Activated T-cell treated with anti-CD3 and anti-CD28 coated beads, Interleukin-2, amount 50 U/mL, for 1 hour (primary cell): ENCODE results near the gene EXD2.
"Not testable (repeated sequence)": the region's sequence is repeated elsewhere in the genome, so short reads cannot be mapped to it uniquely, and the experiment has no call there.

Experiments
- DNase-seq: peaks from one replicate; pipeline ENCODE4 v3.0.0-alpha.2; 2020

Gene EXD2

DNA sequence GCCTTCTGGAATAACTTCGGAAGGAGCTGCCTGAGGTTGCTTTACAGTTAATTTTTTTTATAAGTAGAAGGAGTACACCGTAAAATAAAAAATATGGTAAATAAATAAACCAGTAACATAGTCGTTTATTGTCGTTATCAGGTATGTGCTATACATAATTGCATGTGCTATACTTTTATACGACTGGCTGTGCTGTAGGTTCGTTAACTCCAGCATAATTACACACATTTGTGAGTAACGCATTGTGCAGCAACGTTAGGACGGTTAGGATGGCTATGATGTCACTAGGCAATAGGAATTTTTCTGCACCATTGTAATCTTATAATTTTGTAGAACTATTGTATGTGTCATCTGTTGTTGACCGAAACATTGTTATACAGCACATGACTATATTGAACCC is 8.5 kb downstream of the EXD2 start:
- DNase-seq: no peak

DNA sequence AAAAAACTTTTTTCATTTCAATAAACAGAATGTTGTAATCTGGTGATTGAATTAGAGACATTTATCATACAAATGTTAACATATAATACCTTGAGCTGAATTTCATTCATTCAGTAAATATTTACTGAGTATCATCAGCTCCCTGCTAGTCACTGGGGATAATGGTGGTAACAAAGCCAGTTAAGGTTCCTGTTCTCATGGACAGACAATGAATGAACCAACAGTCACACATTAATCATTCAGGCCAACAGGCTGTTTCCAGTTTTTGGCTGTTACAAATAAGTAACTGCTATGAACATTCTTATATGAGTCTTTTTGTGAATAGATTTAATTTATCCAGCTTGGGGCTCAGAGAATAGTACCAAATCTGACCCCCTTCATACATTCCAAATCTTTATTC is 13.5 kb downstream of the EXD2 start:
- no peak for DNase-seq

DNA sequence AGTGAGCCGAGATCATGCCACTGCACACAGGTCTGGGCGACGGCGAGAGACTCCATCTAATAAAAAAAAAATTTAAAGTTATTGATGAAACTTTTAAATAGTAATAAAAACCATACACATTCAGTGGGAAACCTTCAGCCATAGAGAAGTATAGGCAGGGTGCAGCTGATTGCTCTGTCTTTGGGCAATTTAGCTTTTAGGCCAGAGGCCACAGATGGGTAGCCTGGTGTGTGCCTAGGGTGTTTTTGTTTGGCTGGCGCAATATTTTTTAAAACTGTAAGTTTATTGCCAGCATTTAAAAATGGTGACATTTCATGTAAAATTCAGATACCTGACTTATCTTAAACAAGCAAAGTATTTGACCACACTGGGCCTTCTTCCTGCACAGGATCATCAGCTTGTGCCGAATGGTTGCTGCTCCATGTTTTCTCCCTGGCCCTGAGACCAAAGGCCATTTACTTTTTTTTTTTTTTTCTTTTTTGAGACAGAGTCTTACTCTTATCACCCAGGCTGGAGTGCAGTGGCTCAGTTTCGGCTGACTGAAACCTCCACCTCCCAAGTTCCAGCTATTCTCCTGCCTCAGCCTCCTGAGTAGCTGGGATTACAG is 16.2 kb downstream of the EXD2 start:
- no peak for DNase-seq

DNA sequence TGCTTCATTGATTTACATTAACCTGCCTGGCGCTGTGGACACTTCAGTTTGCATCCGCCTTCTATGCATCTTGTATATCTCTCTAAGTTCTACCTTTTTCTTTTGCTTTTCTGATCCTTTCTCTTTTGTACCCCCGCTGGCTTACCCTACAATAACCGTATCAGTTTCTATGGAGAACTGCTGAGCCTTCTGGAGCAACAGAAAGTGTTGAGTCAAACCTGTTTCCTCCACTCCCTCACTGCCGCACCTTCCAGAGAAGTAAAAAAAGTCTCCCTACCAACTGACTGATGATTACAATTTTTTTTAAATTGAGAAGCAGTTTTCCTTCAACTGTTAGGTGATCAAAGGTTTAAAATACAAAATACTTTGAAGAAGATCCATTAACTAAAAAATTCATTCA is 17.4 kb downstream of the EXD2 start:
- no peak for DNase-seq

DNA sequence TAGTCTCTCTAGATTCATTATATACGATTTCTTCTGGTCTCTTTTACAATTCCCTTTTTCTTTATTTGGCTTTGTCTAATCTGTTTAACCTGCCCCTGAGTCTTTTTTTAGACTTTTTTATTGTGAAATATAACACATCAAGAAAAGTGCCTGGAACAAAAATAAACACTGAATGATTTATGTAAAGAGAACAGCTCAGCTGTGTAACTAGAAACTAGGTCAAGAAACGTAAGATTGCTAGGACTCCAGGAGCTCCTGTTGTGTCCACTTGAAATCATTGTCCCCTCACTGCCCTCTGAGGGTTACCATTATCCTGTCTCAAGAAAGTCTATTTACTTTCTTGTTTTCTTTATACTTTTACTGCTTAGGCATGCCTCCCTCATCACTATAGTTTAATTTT is 23.1 kb downstream of the EXD2 start:
- no peak for DNase-seq

DNA sequence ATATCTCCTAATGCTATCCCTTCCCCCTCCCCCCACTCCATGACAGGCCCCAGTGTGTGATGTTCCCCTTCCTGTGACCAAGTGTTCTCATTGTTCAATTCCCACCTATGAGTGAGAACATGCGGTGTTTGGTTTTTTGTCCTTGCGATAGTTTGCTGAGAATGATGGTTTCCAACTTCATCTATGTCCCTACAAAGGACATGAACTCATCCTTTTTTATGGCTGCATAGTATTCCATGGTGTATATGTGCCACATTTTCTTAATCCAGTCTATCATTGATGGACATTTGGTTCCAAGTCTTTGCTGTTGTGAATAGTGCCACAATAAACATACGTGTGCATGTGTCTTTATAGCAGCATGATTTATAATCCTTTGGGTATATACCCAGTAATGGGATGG is 26.4 kb downstream of the EXD2 start:
- not testable (repeated sequence) for DNase-seq

DNA sequence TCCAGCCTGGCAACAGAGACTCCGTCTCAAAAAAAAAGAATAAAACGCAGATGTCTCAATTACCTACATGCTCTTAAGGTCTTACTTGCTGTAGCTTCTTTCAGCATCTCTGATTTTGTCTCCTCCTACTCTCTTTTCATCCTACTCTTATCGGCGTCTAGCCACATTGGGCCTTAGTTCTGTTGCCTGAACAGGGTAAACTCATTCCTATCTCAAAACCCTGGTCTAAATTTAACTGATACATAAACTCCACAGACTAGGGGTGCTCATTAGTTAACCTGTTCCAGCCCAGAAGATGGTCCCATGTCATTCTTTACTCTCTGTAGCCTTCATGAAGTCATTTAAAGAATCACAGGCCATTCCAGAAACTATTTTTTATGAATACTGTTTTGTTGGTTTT is 33.6 kb downstream of the EXD2 start:
- DNase-seq: no peak

DNA sequence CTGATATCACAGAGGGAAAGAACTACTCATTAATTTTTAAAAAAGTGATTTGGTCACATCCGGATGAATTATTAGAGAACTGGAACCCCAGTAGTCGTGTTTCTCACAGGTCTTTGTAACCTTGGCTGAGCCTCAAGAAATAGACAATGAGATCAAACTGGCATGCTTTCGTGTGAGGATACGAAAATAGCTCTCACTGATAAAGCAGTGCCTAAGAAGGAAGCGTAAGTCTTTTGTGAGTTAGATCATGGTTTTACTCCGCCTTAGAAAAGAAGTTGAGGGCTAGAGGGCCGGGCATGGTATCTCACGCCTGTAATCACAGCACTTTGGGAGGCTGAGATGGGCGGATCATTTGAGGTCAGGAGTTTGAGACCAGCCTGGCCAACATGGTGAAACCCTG is 34.9 kb downstream of the EXD2 start:
- DNase-seq: no peak

DNA sequence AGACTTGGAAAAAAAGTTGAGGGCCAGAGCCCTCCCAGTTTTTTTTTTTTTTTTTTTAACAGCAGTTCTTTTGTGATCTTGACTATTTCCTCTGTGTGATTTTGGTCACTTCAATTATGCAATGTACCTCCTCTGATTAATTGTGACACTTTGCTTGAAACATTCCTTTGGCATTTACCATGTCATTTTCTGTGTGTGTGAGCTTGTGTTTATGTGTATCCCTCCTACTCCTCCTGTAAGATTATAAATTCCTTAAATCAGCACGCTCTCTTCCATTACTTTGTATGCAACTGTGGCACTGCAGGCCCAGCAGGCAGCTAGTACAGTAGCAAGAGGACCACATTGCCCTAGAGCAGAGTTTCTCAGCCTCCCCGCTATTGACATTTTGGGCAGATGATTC is 35.4 kb downstream of the EXD2 start:
- no peak for DNase-seq

DNA sequence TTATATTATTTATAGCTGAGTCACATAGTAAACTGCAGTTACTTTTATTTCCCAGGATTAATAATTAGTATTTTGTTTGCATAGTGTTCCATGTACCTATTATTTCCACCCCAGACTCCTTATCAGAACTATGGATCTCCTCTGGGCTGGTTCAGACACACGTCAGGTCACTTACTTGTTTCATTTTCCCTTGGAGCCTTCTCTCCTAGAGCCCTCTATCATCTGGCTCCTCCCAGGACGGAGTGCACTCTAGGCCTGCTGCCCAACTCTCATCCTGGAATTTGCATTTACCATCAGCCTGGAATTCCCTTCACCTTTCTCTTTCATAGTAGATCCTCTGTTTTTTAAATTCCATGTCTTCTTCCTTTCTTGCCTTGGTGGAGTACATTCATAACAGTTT is 40.2 kb downstream of the EXD2 start:
- DNase-seq: no peak

DNA sequence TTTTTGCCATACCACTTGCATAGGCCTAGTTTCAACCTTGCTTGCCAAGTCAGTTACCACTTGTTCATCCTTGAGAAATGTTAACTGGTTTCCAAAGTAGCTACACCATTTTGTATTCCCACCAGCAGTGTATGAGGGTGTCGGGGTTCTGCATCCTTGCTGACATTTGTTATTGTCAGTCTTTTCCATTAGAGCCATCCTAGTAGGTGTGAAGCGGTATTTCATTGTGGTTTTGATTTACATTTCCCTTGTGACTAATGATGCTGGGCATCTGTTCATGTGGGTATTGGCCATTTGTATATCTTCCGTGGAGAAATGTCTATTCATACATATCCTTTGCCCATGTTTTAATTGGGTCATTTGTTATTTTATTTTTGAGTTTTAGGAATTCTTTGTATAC is 41.1 kb downstream of the EXD2 start:
- DNase-seq: no peak

DNA sequence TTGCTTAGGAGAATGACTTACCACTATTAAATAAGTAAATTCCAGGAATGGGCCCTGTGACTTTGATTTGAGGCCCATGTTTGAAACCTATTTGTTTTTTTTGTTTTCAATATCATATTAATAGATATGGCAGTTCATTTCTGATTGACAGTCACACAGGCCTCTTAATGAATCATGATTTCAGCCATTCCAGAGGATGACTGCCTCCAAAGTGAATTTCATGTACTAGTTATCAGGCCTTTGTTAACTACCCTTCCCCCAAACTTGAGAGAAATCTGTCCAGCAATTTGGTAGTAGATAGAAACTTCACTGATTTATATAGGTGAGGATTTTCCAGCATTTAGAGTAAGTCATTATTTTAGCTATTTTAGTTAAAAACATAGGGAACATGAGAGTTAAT is 42.8 kb downstream of the EXD2 start:
- DNase-seq: no peak

DNA sequence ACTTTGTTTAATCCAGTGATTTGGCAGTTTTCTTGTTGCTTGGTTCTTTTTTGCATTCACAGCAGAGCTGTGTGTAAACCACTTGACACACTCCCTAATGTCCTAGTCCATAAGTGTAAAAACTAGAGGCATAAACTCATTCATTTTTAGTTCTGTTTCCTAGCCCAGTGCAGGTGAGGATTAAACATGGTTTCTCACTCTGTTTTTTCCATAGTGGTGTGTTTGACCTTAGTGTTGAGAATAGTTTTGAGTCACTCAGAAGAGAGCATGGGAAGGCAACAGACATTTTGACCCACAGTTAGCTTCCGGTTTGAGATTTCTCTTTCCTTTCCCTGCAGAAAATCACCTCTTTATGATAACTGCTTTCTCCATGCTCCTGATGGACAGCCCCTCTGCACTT is 44.4 kb downstream of the EXD2 start:
- no peak for DNase-seq

DNA sequence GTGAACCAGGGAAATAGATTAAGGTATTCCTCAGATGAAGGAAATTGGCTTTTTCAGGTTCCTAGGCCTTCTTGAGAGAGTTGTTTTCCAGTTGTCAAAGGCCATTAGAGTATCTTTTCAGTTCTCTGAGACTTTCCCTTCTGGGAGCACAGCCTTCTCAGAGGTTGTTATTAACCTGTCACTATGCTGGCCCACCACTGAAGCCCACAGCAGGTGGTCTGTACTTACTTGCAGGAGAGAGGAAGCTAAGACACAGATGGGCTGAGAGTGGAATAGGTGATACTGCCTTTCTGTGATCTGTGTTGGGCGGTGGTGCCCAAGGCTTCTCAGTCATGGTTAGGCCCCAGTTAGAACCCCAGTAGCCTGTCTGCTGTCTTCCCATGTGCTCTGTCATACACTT is 45.8 kb downstream of the EXD2 start:
- no peak for DNase-seq

DNA sequence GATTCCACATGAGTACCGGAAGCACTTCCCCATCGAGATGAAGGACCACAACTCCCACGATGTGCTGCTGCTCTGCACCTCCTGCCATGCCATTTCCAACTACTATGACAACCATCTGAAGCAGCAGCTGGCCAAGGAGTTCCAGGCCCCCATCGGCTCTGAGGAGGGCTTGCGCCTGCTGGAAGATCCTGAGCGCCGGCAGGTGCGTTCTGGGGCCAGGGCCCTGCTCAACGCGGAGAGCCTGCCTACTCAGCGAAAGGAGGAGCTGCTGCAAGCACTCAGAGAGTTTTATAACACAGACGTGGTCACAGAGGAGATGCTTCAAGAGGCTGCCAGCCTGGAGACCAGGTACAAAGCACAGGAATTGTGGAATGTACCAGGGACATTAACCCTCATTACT is 46.3 kb downstream of the EXD2 start:
- DNase-seq: no peak

DNA sequence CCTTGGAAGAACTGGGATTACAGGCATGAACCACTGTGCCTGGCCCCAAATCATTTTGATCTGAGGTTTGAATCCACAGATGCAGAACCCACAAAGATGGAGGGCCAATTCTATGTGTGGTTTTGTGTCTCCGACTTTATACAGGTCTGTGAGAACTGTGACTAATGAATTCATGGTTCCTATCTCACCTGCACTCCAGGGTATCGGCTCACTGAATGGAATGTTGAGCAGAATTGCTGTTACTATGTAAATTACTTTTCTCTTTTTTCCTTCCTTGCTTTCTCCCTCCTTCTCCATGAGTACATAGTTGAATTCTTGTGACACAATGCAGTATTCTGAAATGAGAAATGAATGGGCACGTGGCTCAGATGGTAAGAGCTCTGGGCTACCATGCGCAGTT is 47.6 kb downstream of the EXD2 start:
- no peak for DNase-seq

DNA sequence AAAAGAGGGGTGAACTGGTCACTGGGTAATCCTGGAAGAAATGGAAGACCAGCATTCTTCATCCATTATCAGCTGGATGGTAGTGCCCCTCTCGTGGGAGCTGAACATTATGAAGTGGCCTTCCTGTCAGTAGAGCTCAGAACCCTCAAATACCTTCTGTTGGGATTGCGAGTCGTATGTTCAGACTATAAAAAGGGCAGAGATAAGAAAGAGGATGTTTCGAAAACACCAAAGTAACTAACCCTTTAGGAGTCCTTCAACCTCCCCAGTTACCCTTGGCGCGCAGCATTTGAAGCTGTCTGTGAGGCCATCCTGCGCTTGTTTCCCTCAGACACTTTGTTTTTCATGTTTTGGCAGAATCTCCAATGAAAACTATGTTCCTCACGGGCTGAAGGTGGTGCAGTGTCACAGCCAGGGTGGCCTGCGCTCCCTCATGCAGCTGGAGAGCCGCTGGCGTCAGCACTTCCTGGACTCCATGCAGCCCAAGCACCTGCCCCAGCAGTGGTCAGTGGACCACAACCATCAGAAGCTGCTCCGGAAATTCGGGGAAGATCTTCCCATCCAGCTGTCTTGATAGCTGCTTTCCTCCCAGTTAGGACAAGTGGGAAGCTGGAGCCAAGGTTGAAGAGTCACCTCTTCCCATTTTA is 49.4 kb downstream of the EXD2 start:
- no peak for DNase-seq

DNA sequence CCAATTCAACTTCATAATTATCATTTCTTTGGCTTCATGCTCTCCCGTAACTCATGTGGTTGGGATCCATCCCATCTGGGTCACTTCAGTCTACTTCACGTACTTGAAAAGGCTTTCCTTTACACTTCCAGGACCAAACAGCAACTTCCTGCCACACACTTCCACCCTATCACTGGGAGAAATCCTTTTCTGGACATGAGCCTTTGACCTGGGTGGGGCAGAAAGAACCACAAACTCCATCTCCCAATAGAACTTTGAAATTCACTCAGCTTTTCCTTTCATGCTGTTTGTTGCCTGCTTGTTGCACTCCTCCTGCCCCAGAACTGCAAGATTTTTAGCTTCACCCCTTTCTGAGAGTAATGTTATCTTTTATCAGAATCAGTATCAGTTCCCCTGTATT is 50.3 kb downstream of the EXD2 start:
- DNase-seq: no peak

DNA sequence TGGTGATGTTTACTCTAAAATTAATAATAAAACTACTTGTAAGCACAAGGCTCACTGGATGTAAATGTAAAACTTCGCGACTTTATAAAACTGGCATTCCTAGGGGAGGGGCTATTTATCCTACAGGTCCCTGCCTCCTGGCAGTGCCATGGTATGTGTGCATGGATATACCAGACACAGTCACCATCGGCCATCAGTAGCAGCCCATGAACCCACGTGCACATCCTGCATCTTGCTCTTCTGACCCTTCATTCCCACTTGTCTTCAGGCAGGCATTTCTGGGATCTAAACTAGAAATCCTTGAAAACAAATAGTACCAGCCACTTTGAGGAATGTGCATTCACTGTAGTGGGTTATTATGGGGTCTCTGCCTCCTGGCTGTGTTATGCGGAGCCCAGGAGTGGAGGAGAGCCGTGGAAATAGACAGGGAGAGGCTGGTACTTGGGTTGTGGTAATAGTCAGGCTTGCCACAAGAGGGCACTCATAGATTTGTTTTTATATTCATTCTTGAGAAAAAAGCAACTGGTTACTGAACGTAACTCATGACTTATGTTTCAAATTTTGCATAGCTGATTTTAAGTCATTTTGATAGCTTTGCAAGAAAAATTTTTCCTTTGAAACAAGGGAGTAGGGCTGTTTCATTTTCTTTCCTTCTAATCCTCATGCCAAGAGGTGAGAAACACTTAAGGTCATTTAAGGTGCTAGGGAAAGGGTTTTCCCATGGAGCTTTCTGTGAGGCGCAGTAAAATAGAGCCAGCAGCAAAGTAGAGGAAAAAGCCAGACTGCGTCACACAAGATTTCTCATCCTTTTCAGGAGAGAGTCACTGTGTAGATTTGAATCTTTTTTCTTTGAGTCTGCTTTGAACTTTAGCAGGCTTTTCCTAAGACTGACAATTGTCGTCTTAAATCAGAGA is 51.3 kb downstream of the EXD2 start:
- DNase-seq: peak; percentile 31

DNA sequence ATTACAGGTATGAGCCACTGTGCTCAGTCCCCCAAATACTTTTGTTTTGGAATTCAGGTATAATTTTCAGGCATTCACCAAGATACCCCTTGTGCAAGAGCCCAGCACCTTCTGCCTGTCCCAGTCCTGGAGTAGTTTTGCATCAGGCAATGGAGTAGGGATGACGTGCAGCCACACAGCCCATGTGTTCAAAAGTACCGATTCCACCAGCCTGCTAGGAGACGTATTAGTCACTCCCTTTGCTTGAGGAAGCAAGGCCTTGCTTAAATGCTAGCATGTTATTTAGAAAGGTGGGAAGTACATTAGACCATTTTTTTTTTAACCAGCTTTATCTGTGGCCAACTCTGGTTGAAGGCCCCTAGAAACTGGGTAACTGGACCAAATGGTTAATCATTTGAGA is 53.6 kb downstream of the EXD2 start:
- no peak for DNase-seq

DNA sequence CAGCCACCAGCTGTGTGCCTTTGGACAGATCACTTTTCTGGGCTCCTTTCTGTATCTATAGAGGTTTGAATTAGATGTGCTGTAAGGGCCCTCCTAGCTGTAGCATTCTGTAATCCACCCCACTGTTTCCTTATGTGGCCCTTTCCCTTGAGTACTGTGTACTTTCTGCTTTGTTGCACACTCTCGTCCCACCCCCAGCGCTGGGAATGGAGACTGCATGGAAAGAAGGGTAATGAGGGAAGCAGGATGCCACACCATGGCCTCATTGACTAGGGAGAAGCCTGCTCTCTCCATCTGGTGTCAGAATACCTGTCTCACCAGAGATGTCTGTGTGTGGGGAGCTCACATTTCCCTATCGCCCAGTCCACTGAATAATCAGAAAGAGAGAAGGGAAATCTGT is 55.0 kb downstream of the EXD2 start:
- DNase-seq: no peak

DNA sequence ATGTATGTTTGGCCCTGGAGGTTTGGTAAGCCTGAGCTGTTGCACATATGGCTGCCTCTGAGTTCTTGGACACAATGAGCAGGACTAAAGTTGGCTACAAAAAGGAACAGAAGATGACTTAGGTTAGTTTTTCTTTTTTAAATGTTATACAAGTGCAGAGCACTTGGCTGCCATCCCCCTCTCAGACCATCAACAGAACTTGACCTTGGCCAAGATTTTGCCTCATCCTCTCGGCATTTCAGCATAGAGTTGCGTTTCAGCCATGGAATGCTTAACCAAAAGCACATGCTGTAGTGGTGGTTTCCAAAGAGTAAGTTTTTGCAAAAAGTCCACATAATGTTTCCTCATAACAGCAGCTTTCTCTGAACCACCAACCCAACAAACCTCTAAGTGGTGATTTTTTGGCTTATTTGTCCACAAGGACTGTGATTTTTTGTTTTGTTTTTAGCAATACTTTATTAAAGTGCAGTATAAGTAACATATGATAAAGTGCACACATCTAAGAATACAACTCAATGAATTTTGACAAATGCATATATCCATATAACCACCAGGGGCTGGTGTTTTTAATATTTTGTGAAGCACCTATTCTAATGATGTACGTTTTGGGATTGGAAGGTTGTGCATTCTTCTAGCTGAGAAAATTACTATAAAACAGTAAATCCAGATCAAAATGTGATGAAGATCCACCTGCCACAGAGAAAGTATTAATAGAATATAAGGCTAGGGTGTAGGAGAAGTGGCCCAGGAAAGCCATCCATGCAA is 56.6 kb downstream of the EXD2 start:
- no peak for DNase-seq

DNA sequence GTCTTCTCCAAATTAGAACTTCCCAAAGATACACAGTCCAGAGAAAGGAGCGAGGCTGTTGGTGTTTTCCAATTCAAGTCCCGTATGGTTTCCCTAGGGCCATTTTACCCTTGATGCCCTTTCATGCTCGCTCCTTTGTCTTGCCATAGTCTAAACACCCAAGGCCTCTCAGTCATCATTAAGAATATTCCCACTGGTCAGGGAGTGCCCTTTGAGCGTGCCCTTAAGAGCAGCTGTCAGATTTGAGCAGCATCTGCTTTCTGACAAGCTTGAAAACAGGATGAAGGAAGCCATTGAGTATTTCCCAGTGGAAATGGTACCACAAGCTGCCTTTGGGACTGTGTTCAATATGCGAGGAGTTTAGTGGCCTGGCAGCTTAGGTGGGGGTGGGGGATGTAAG is 58.3 kb downstream of the EXD2 start:
- DNase-seq: no peak

DNA sequence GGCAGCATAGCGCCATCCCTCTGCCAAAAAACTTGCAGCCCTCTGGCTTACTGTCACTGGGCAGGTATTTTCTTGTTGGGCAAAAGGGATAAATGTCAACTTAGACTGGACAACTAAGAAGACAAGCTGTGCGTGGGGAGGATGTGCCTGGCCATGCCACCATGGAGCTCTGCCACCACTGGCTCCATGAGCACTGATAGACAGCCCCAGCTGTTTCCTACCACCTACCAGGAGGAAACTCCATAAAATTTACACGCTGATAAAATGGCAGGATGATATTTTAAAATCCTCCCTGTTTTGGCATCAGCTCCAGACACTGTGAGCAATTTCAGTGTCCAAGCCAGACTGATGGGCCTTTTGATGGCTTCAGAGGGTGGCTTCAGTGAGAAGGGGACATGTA is 61.6 kb downstream of the EXD2 start:
- no peak for DNase-seq
